ENCODE measurements around the gene ATIC. TPM values are rescaled to one million over a fixed set of nuclear protein-coding genes. Genes with fewer than 3 reads are reported as not detected.

Gene ATIC
- total and polyA plus RNA-seq, 11 donors, result 16.8 to 108 (median 49.6) TPM

GRCh38 chr2:215280326-215280725, 31.5 kb upstream of the ATIC start:
- H3K36me3 ChIP-seq, result no peaks in the 10 kb centered on the region
- ATAC-seq (no peak), DNase-seq (no peak)
- H3K9me3 ChIP-seq, result no peaks in the 10 kb centered on the region
- intact Hi-C loops (cut with DNase I), result no loop called here
- TF ChIP-seq POLR2A (IDR thresholded peaks at IDR 0.05) (no peak), CTCF (IDR thresholded peaks at IDR 0.05) (no peak)
- H3K27ac ChIP-seq, result no peak overlapping the region
- no peaks in the 10 kb centered on the region for H3K4me1 ChIP-seq
- H3K27me3 ChIP-seq, result peaks cover 0 to 2% (median 0%) of the 10 kb centered on the region in 9 donors
- no peak overlapping the region for H3K4me3 ChIP-seq

- Histone ChIP-seq H3K27me3 (no peaks in the 10 kb centered on the region), H3K4me3 (no peak overlapping the region), H3K36me3 (no peaks in the 10 kb centered on the region), H3K27ac (no peak overlapping the region), H3K9me3 (no peaks in the 10 kb centered on the region), H3K4me1 (no peaks in the 10 kb centered on the region)
- WGBS, 4 donors, result 84 to 91% (median 86%) methylated on average over 1 of the region's 1 CpG
- intact Hi-C loops (cut with DNase I), result no loop called here
- ATAC-seq (no peak), DNase-seq (no peak)
- TF ChIP-seq POLR2A (IDR thresholded peaks at IDR 0.05) (no peak), CTCF (IDR thresholded peaks at IDR 0.05) (no peak)
These were observed 28.6 kb upstream of the ATIC start for GRCh38 chr2:215283221-215283620.

GRCh38 chr2:215286309-215286708, 25.6 kb upstream of the ATIC start:
- Histone ChIP-seq H3K27ac (no peak overlapping the region), H3K36me3 (no peaks in the 10 kb centered on the region), H3K9me3 (no peaks in the 10 kb centered on the region), H3K4me1 (no peaks in the 10 kb centered on the region), H3K4me3 (no peak overlapping the region), H3K27me3 (no peaks in the 10 kb centered on the region)
- ATAC-seq (no peak), DNase-seq (no peak)
- TF ChIP-seq POLR2A (IDR thresholded peaks at IDR 0.05) (no peak), CTCF (IDR thresholded peaks at IDR 0.05) (no peak)
- 65 to 81% (median 71%) methylated on average over 2 of the region's 2 CpGs for WGBS, 4 donors
- intact Hi-C loops (cut with DNase I), result no loop called here

GRCh38 chr2:215288112-215288815, 23.6 kb upstream of the ATIC start:
- Histone ChIP-seq H3K9me3 (no peaks in the 10 kb centered on the region), H3K4me1 (no peaks in the 10 kb centered on the region), H3K27me3 (no peaks in the 10 kb centered on the region), H3K27ac (no peak overlapping the region), H3K36me3 (no peaks in the 10 kb centered on the region), H3K4me3 (no peak overlapping the region)
- no peak for TF ChIP-seq POLR2A (IDR thresholded peaks at IDR 0.05)
- WGBS, 4 donors, result 72 to 92% (median 83%) methylated on average over 6 of the region's 6 CpGs
- intact Hi-C loops (cut with DNase I), result no loop called here
- ATAC-seq, result no peak
- DNase-seq, result no peak

Measured in heart left ventricle (tissue), 16 donors.